Gastrocnemius medialis (tissue), 4 donors: ENCODE results near the gene MRTO4. TPM values are rescaled to one million over a fixed set of nuclear protein-coding genes. Genes with fewer than 3 reads are reported as not detected.
"Not testable (repeated sequence)": the region's sequence is repeated elsewhere in the genome, so short reads cannot be mapped to it uniquely, and the experiment has no call there.

Experiments used
- ATAC-seq, 2 donors: fragments of 150-250 bp; one replicate each; pipeline ENCODE4 v1.9.1; 2016
- DNase-seq, 2 donors: peaks; one replicate each; pipeline ENCODE4 v3.0.0-alpha.2; 2019
- H3K27ac ChIP-seq, 4 donors: fragments of 200-600 bp; sonication (generic); 1 replicate in 1 of 4; 2 replicates in 3 of 4; pipeline ENCODE4 v1.5.1; 2016 to 2018; ENCODE audit warnings: mild to moderate bottlenecking in 2 of 4, moderate library complexity in 1 of 4
- H3K27me3 ChIP-seq, 3 donors: fragments of 200-600 bp; sonication (generic) in 2 of 3; 1 replicate in 1 of 3; 2 replicates in 2 of 3; pipeline versions ENCODE4 v1.5.1 to v1.6.0; 2016 to 2019; ENCODE audit warnings: mild to moderate bottlenecking in 1 of 3, moderate library complexity in 1 of 3
- H3K36me3 ChIP-seq, 2 donors: fragments of 200-600 bp; sonication (generic) in 1 of 2; one replicate each; pipeline ENCODE4 v1.5.1; 2017 to 2018
- H3K4me1 ChIP-seq, 2 donors: fragments of 200-600 bp; sonication (generic) in 1 of 2; one replicate each; pipeline ENCODE4 v1.5.1; 2016 to 2017; ENCODE audit warnings: mild to moderate bottlenecking in 2 of 2
- H3K4me3 ChIP-seq, 4 donors: fragments of 200-600 bp; sonication (generic) in 3 of 4; 1 replicate in 1 of 4; 2 replicates in 3 of 4; pipeline ENCODE4 v1.5.1; 2016 to 2019; ENCODE audit warnings: mild to moderate bottlenecking in 2 of 4
- H3K9me3 ChIP-seq, 3 donors: fragments of 200-600 bp; sonication (generic) in 2 of 3; 1 replicate in 1 of 3; 2 replicates in 2 of 3; pipeline ENCODE4 v1.5.1; 2016 to 2019
- CTCF ChIP-seq, 5 experiments: fragments of 450-650 bp in 3 of 5; fragments of 200-600 bp in 2 of 5; sonication (generic) in 2 of 5; IDR thresholded peaks in 4 of 5; conservative IDR thresholded peaks in 1 of 5; 1 replicate in 4 of 5; 2 replicates in 1 of 5; pipeline ENCODE4 v1.5.1; 2016 to 2019; ENCODE audit warnings: antibody characterized with exemption in 5 of 5, mild to moderate bottlenecking in 3 of 5, moderate library complexity in 3 of 5
- POLR2A ChIP-seq, 2 donors: fragments of 450-650 bp; IDR thresholded peaks; one replicate each; pipeline ENCODE4 v1.6.1; 2017; ENCODE audit warnings: antibody characterized with exemption in 2 of 2, mild to moderate bottlenecking in 2 of 2, moderate library complexity in 2 of 2
- in situ Hi-C, 4 donors: fragments of 200-750 bp; cut with MboI; loops; one replicate each; pipeline versions ENCODE4 v1.15.0 to v1.8.0; 2017; ENCODE audit warnings: low sequenced_read_pairs in 4 of 4
- intact Hi-C: fragments of 100-400 bp; cut with DNase I; formaldehyde crosslinking; loops from one replicate; pipeline ENCODE4 v1.15.1; 2023; ENCODE audit warnings: low total_unique reads
- total RNA-seq, 4 donors: library from RNA; depleted of rRNA; stranded (reverse); fragments of >200 nt; gene quantifications; one replicate each; pipeline versions ENCODE4 v1.1.0 to v1.2.3, GENCODE V29; 2016

The MRTO4 gene
- total RNA-seq, 4 donors from 2014 or later, result 19.2 to 28.8 (median 26.7) TPM

- H3K27me3 ChIP-seq, result no peaks in the 10 kb centered on the region
- no peak overlapping the region for H3K27ac ChIP-seq
- TF ChIP-seq CTCF (IDR thresholded peaks at IDR 0.05 in 4 of 5, conservative IDR thresholded peaks at IDR 0.05 in 1 of 5), result no peak
- TF ChIP-seq POLR2A (IDR thresholded peaks at IDR 0.05), result no peak
- intact Hi-C loops (loop anchor here (10.0 kb wide), 1 partner anchor 259 kb away; the partner anchor contains the start of gene IFFO2), in situ Hi-C loops (no loop called here)
- peaks cover 0 to 2% of the 10 kb centered on the region in 2 donors for H3K36me3 ChIP-seq
- H3K9me3 ChIP-seq, result no peaks in the 10 kb centered on the region
- ATAC-seq (no peak), DNase-seq (no peak)
- H3K4me1 ChIP-seq, result peaks cover 47 to 49% of the 10 kb centered on the region in 2 donors
- no peak overlapping the region for H3K4me3 ChIP-seq
Observed at GRCh38 chr1:19213580-19213979, 38.0 kb upstream of the MRTO4 start.

GRCh38 chr1:19216585-19216984 is 35.0 kb upstream of the MRTO4 start:
- DNase-seq, ATAC-seq, in situ Hi-C loops, H3K9me3 ChIP-seq, H3K4me3 ChIP-seq, H3K27me3 ChIP-seq, H3K27ac ChIP-seq: not testable (repeated sequence)
- peaks cover 0 to 24% of the 10 kb centered on the region in 2 donors for H3K36me3 ChIP-seq
- H3K4me1 ChIP-seq, result peaks cover 58 to 60% of the 10 kb centered on the region in 2 donors
- intact Hi-C loops, result loop anchor here (10.0 kb wide), 1 partner anchor 262 kb away; the partner anchor contains the start of gene IFFO2

DNA sequence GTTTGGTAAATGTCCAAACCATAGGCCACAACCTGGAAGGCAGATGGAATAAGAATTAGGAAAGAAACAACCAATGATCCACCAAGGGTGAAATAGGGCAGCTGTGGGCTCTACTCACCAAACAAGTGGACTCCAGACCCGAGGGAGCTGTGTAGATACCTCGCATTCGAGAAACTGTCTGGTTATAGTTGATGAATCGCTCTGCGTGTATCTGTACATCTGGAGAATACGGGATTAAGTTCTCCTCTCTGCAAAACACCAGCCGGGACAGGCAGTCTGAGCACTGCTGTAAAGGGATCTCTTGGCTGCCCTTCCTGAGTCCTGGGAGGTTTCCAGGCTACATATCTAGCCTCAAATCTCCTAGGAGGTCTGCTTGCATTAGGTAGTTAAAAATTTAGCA is 32.2 kb upstream of the MRTO4 start:
- no peaks in the 10 kb centered on the region for H3K9me3 ChIP-seq
- in situ Hi-C loops (no loop called here), intact Hi-C loops (loop anchor here (2.0 to 10.0 kb wide), 2 partner anchors 21 to 265 kb away; partner anchors contain the start of gene IFFO2)
- no peak overlapping the region for H3K4me3 ChIP-seq
- peak overlapping the region; percentile 69 to 76 (median 72) for H3K27ac ChIP-seq
- peaks cover 0 to 35% of the 10 kb centered on the region in 2 donors for H3K36me3 ChIP-seq
- TF ChIP-seq POLR2A (IDR thresholded peaks at IDR 0.05) (no peak), CTCF (IDR thresholded peaks at IDR 0.05 in 4 of 5, conservative IDR thresholded peaks at IDR 0.05 in 1 of 5) (no peak)
- H3K4me1 ChIP-seq, result peaks cover 46 to 62% of the 10 kb centered on the region in 2 donors
- no peaks in the 10 kb centered on the region for H3K27me3 ChIP-seq
- peak; percentile 27 to 53 for DNase-seq
- peak; percentile 77 to 84 for ATAC-seq

DNA sequence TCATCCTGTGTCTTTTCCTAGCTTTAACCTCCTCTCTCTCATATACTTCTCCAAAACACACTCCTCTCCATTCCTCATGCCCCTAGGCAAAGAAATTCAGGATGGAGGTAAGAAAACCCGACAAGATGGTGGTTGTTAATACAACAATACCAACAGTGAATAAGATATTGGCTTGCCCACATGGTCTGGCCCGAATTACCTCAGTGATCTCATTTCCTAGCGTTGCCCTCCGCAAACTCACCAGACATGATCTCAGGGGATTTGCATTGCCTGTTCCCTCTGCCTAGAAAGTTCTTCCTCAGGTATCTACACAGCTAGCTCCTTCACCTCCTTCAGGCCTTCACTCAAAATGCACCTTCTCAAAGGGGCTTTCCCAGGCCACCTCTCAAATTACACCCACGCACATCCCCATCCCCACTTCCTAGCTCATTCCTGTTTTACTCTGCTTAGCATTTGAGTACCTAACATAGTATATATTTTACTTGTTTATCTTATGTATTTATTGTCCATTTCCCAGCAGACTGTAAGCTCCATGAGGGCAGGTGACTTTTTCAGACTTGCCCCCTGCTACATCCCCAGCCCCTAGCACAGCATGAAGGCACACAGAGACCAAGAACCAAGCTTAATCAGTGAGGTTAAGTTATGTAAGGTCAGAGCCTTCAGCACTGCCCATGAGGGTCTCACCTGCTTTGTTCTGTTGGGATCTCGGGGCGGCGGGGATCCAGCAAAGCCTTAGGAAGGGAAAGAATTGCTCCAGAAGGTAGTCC is 31.3 kb upstream of the MRTO4 start:
- intact Hi-C loops, result no loop called here
- Histone ChIP-seq H3K27me3 (no peaks in the 10 kb centered on the region), H3K27ac (peak overlapping the region; percentile 69 to 76 (median 72)), H3K4me1 (peaks cover 46 to 62% of the 10 kb centered on the region in 2 donors), H3K4me3 (no peak overlapping the region), H3K9me3 (no peaks in the 10 kb centered on the region), H3K36me3 (peaks cover 0 to 42% of the 10 kb centered on the region in 2 donors)
- in situ Hi-C loops, result no loop called here
- TF ChIP-seq CTCF (IDR thresholded peaks at IDR 0.05 in 4 of 5, conservative IDR thresholded peaks at IDR 0.05 in 1 of 5), result no peak
- TF ChIP-seq POLR2A (IDR thresholded peaks at IDR 0.05), result no peak
- no peak for DNase-seq
- ATAC-seq, result peak in 1 of 2 donors; percentile 3

- intact Hi-C loops, result no loop called here
- ATAC-seq, result no peak
- no peak for DNase-seq
- peaks cover 46 to 62% of the 10 kb centered on the region in 2 donors for H3K4me1 ChIP-seq
- peak overlapping the region in 1 of 4 donors; percentile 70 for H3K27ac ChIP-seq
- TF ChIP-seq CTCF (IDR thresholded peaks at IDR 0.05 in 4 of 5, conservative IDR thresholded peaks at IDR 0.05 in 1 of 5) (no peak), POLR2A (IDR thresholded peaks at IDR 0.05) (no peak)
- no peak overlapping the region for H3K4me3 ChIP-seq
- in situ Hi-C loops, result no loop called here
- H3K27me3 ChIP-seq, result no peaks in the 10 kb centered on the region
- peaks cover 0 to 49% of the 10 kb centered on the region in 2 donors for H3K36me3 ChIP-seq
- H3K9me3 ChIP-seq, result no peaks in the 10 kb centered on the region
Observed at GRCh38 chr1:19220991-19221390, 30.6 kb upstream of the MRTO4 start.
